Mesendoderm (in vitro differentiated cells): Measurements from ENCODE around the gene TRIB2.
A peak's percentile ranks its signal among the peaks of the same experiment; 100 is the strongest.

Experiments used
- DNase-seq: peaks from one replicate; pipeline ENCODE4 v3.0.0; 2013
- H2AK5ac ChIP-seq: 2 replicates; pipeline ENCODE4 v1.6.1; 2013; ENCODE audit warnings: low read length, inconsistent platforms
- H2BK120ac ChIP-seq: 2 replicates; pipeline ENCODE4 v1.6.1; 2013; ENCODE audit warnings: low read depth, mild to moderate bottlenecking, low read length, moderate library complexity, mixed read lengths
- H2BK15ac ChIP-seq: replicated peaks from 2 replicates; pipeline ENCODE4 v1.6.1; 2013; ENCODE audit warnings: low read depth, mild to moderate bottlenecking, moderate library complexity
- H2BK5ac ChIP-seq: 2 replicates; pipeline ENCODE4 v1.6.1; 2013; ENCODE audit warnings: low read length, inconsistent platforms
- H3K18ac ChIP-seq: 2 replicates; pipeline ENCODE4 v1.6.1; 2013; ENCODE audit warnings: mild to moderate bottlenecking, low read length, mixed read lengths
- H3K23ac ChIP-seq: one replicate; pipeline ENCODE4 v1.6.1; 2013; ENCODE audit warnings: low read length
- H3K27ac ChIP-seq: 2 replicates; pipeline ENCODE4 v1.5.1; 2013; ENCODE audit warnings: low read depth, mild to moderate bottlenecking, inconsistent platforms, low read length, moderate library complexity
- H3K27me3 ChIP-seq: 2 replicates; pipeline ENCODE4 v1.6.1; 2013; ENCODE audit warnings: low read length, control low read depth, mild to moderate bottlenecking, inconsistent platforms; ENCODE audit not compliant: insufficient read depth, poor library complexity
- H3K36me3 ChIP-seq: 2 replicates; pipeline ENCODE4 v1.6.1; 2013; ENCODE audit warnings: low read length, inconsistent platforms; ENCODE audit not compliant: control insufficient read depth, insufficient read depth
- H3K4ac ChIP-seq: one replicate; pipeline ENCODE4 v1.6.1; 2013; ENCODE audit warnings: low read depth, mild to moderate bottlenecking, low read length, moderate library complexity
- H3K4me1 ChIP-seq: 2 replicates; pipeline ENCODE4 v1.6.1; 2013; ENCODE audit warnings: low read depth, low read length, inconsistent platforms; ENCODE audit not compliant: control insufficient read depth
- H3K4me2 ChIP-seq: 2 replicates; pipeline ENCODE4 v1.6.1; 2013; ENCODE audit warnings: low read length
- H3K4me3 ChIP-seq: 2 replicates; pipeline ENCODE4 v1.5.1; 2013; ENCODE audit warnings: mild to moderate bottlenecking, low read length
- H3K56ac ChIP-seq: one replicate; pipeline ENCODE4 v1.6.1; 2013; ENCODE audit warnings: low read length
- H3K79me1 ChIP-seq: 2 replicates; pipeline ENCODE4 v1.6.1; 2013; ENCODE audit warnings: low read length, inconsistent platforms
- H3K79me2 ChIP-seq: 2 replicates; pipeline ENCODE4 v1.6.1; 2013; ENCODE audit warnings: mild to moderate bottlenecking, low read length; ENCODE audit not compliant: control insufficient read depth, insufficient read depth
- H3K9ac ChIP-seq: 2 replicates; pipeline ENCODE4 v1.6.1; 2013; ENCODE audit warnings: low read length, inconsistent platforms
- H4K5ac ChIP-seq: one replicate; pipeline ENCODE4 v1.6.1; 2013; ENCODE audit warnings: low read length
- H4K8ac ChIP-seq: one replicate; pipeline ENCODE4 v1.6.1; 2013; ENCODE audit warnings: low read depth, mild to moderate bottlenecking, control low read depth, low read length, moderate library complexity
- WGBS: extraction: QIAGEN DNeasy Blood & Tissue Kit; methylation state at CpG from one replicate; pipeline ENCODE4 v1.1.7; 2013; ENCODE audit warnings: low lambda C conversion rate, missing lambda C conversion rate; ENCODE audit not compliant: insufficient coverage; ENCODE audit errors: extremely low coverage; 5-methylcytosine and 5-hydroxymethylcytosine counted together

TRIB2 gene

DNA sequence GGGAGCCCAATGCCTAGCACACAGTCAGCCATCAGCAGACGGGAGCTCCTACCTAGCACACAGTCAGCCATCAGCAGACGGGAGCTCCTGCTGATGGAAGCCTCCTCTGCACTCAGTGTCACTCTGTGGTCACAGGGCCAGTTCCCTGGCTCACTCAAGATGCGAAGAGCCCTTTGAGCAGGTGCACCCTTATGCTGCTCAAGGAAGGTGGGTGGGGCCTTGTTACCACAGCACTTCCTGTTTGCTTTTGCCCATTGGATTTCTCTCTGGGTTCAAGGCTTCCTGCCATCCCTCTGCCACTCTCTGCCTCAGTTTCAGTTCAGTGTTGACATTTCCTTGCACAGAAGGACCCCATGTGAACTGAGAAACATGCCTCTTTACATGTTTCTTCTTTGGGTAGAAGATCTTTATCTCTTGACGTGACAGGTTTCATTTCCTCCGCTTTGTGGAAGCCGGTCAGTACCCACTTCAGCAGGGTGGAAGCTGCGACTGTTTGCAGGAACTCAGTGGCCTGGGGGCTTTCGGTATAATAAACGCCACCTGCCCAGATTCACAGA is 11.6 kb downstream of the TRIB2 start:
- Histone ChIP-seq H3K18ac (no peak overlapping the region), H2BK120ac (no peak overlapping the region)
- no CpG with 5 or more reads among the region's 9 CpGs for WGBS

DNA sequence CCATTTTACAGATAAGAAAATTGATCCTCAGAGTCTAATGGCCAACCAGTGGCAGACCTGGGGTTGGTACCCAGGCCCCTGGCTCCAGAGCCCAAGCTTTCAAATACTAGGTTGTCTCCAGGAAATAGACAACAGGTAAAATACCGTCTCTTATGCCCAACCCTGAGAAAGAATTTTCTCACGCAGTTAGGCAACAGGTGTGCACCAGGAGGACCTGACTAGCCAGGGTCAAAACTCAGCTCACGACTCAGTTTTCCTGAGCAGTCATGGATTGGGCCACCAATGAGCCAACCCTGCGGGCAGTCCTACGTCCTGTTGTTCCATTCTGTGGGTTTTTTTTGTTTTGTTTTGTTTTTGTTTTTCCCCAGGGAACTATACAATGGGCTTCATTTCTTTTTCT is 13.5 kb downstream of the TRIB2 start:
- no peak overlapping the region for H3K4me2 ChIP-seq
- H3K4ac ChIP-seq = no peak overlapping the region
- H4K5ac ChIP-seq = no peak overlapping the region
- WGBS = no CpG with 5 or more reads among the region's 5 CpGs
- H3K36me3 ChIP-seq = peaks cover 4% of the 10 kb centered on the region
- H3K9ac ChIP-seq = no peak overlapping the region
- peaks cover 8% of the 10 kb centered on the region for H3K79me1 ChIP-seq
- no peak overlapping the region for H2BK5ac ChIP-seq
- DNase-seq = no peak
- peaks cover 7% of the 10 kb centered on the region for H3K79me2 ChIP-seq
- no peak overlapping the region for H3K18ac ChIP-seq
- H3K56ac ChIP-seq = no peak overlapping the region
- no peak overlapping the region for H3K4me3 ChIP-seq
- H2BK120ac ChIP-seq = no peak overlapping the region
- H4K8ac ChIP-seq = no peak overlapping the region
- H2BK15ac ChIP-seq = no peak overlapping the region
- H2AK5ac ChIP-seq = no peak overlapping the region
- no peaks in the 10 kb centered on the region for H3K27me3 ChIP-seq
- H3K23ac ChIP-seq = no peak overlapping the region
- no peak overlapping the region for H3K27ac ChIP-seq
- no peaks in the 10 kb centered on the region for H3K4me1 ChIP-seq

More for the DNA sequence above, 11.6 kb downstream of the TRIB2 start:
- Histone ChIP-seq H3K4ac (no peak overlapping the region), H3K79me1 (peaks cover 9% of the 10 kb centered on the region), H2AK5ac (no peak overlapping the region), H3K79me2 (peaks cover 8% of the 10 kb centered on the region), H2BK15ac (no peak overlapping the region), H3K27ac (no peak overlapping the region), H3K56ac (no peak overlapping the region), H3K4me3 (no peak overlapping the region), H4K5ac (no peak overlapping the region), H3K27me3 (no peaks in the 10 kb centered on the region), H3K4me2 (no peak overlapping the region), H4K8ac (no peak overlapping the region), H2BK5ac (no peak overlapping the region), H3K4me1 (no peaks in the 10 kb centered on the region), H3K36me3 (peaks cover 4% of the 10 kb centered on the region), H3K9ac (no peak overlapping the region), H3K23ac (no peak overlapping the region)
- DNase-seq = no peak

GRCh38 chr2:12731701-12732280 is 15.1 kb downstream of the TRIB2 start:
- Histone ChIP-seq H2BK120ac (no peak overlapping the region), H3K18ac (no peak overlapping the region), H4K5ac (no peak overlapping the region), H3K56ac (no peak overlapping the region), H2BK5ac (no peak overlapping the region), H3K27ac (no peak overlapping the region), H3K9ac (no peak overlapping the region), H2AK5ac (no peak overlapping the region), H3K79me1 (peaks cover 4% of the 10 kb centered on the region), H4K8ac (no peak overlapping the region), H3K36me3 (peaks cover 2% of the 10 kb centered on the region), H3K4me1 (no peaks in the 10 kb centered on the region), H3K4me2 (no peak overlapping the region), H3K27me3 (no peaks in the 10 kb centered on the region), H3K4ac (no peak overlapping the region), H2BK15ac (no peak overlapping the region), H3K23ac (no peak overlapping the region), H3K79me2 (peaks cover 7% of the 10 kb centered on the region), H3K4me3 (no peak overlapping the region)
- WGBS = no CpG with 5 or more reads among the region's 16 CpGs
- peak; percentile 47 for DNase-seq

- H3K4me2 ChIP-seq = no peak overlapping the region
- no peak overlapping the region for H3K4me3 ChIP-seq
- H3K4me1 ChIP-seq = no peaks in the 10 kb centered on the region
- H3K27me3 ChIP-seq = no peaks in the 10 kb centered on the region
- peaks cover 3% of the 10 kb centered on the region for H3K79me1 ChIP-seq
- no peak for DNase-seq
- no peak overlapping the region for H4K5ac ChIP-seq
- no peak overlapping the region for H3K23ac ChIP-seq
- H3K36me3 ChIP-seq = peaks cover 2% of the 10 kb centered on the region
- H3K56ac ChIP-seq = no peak overlapping the region
- no peak overlapping the region for H3K9ac ChIP-seq
- no peak overlapping the region for H2AK5ac ChIP-seq
- no peak overlapping the region for H3K27ac ChIP-seq
- no peak overlapping the region for H3K18ac ChIP-seq
- H3K4ac ChIP-seq = no peak overlapping the region
- peaks cover 7% of the 10 kb centered on the region for H3K79me2 ChIP-seq
- H4K8ac ChIP-seq = no peak overlapping the region
- no peak overlapping the region for H2BK15ac ChIP-seq
- no peak overlapping the region for H2BK120ac ChIP-seq
- H2BK5ac ChIP-seq = no peak overlapping the region
- WGBS = no CpG with 5 or more reads among the region's 10 CpGs
Observed at GRCh38 chr2:12732651-12733050, 15.9 kb downstream of the TRIB2 start.

GRCh38 chr2:12733846-12734245 is 17.1 kb downstream of the TRIB2 start:
- Histone ChIP-seq H2BK15ac (no peak overlapping the region), H3K4me1 (no peaks in the 10 kb centered on the region), H2BK5ac (no peak overlapping the region), H3K79me2 (peaks cover 5% of the 10 kb centered on the region), H4K5ac (no peak overlapping the region), H4K8ac (no peak overlapping the region), H3K4me3 (no peak overlapping the region), H3K18ac (no peak overlapping the region), H3K27me3 (no peaks in the 10 kb centered on the region), H2BK120ac (no peak overlapping the region), H3K23ac (no peak overlapping the region), H3K4me2 (no peak overlapping the region), H2AK5ac (no peak overlapping the region), H3K36me3 (peaks cover 2% of the 10 kb centered on the region), H3K79me1 (peaks cover 3% of the 10 kb centered on the region), H3K9ac (no peak overlapping the region), H3K4ac (no peak overlapping the region), H3K56ac (no peak overlapping the region), H3K27ac (no peak overlapping the region)
- WGBS = no CpG with 5 or more reads among the region's 7 CpGs
- DNase-seq = no peak
